Measurements from ENCODE around the gene MAP7. TPM values are rescaled to one million over a fixed set of nuclear protein-coding genes. Genes with fewer than 3 reads are reported as not detected.

Gene MAP7
- total and polyA plus RNA-seq, 10 donors: 0.67 to 4.9 (median 3.0) TPM

DNA sequence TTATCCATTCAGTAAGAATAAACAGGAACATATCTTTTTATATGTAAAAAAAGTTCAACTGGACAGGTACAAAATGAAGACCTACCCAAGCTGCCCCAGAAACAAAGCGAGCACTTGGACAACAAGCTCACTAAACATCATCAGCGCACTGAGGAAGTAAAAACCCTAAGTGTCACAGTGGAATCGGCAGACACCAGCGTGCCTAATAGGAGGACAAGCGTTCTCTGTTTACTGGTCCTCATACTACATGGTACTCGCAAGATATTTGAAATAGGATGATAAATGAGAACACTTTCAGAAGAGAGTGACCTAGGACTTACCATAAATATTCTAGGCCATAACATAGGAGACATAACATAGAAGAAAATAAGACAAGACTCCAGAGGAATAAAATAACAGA lies 18.2 kb downstream of the MAP7 start:
- intact Hi-C loops (cut with DNase I; ENCODE audit: low total_unique reads): no loop called here
- Histone ChIP-seq H3K4me3 (no peak overlapping the region), H3K9me3 (no peaks in the 10 kb centered on the region), H3K4me1 (peaks cover 0 to 4% (median under 1%) of the 10 kb centered on the region in 6 donors), H3K36me3 (no peaks in the 10 kb centered on the region), H3K27me3 (replicated peaks in 1 of 7) (no peaks in the 10 kb centered on the region), H3K27ac (no peak overlapping the region)
- TF ChIP-seq CTCF (IDR thresholded peaks at IDR 0.05 in 8 of 11, conservative IDR thresholded peaks at IDR 0.05 in 3 of 11) (no peak), POLR2AphosphoS5 (IDR thresholded peaks at IDR 0.05) (no peak), POLR2A (IDR thresholded peaks at IDR 0.05) (no peak)
- no peak for DNase-seq
- WGBS, 5 donors: 87 to 94% (median 90%) methylated on average over 6 of the region's 6 CpGs

GRCh38 chr6:136529710-136530109 lies 20.5 kb downstream of the MAP7 start:
- intact Hi-C loops (cut with DNase I; ENCODE audit: low total_unique reads): no loop called here
- WGBS, 5 donors: 86 to 97% (median 92%) methylated on average over 3 of the region's 3 CpGs
- Histone ChIP-seq H3K27me3 (replicated peaks in 1 of 7) (no peaks in the 10 kb centered on the region), H3K4me1 (peaks cover 0 to 24% (median 12%) of the 10 kb centered on the region in 6 donors), H3K27ac (no peak overlapping the region), H3K9me3 (no peaks in the 10 kb centered on the region), H3K36me3 (no peaks in the 10 kb centered on the region), H3K4me3 (no peak overlapping the region)
- no peak for DNase-seq
- TF ChIP-seq POLR2AphosphoS5 (IDR thresholded peaks at IDR 0.05) (no peak), CTCF (IDR thresholded peaks at IDR 0.05 in 8 of 11, conservative IDR thresholded peaks at IDR 0.05 in 3 of 11) (no peak), POLR2A (IDR thresholded peaks at IDR 0.05) (no peak)

- peaks cover 0 to 24% (median 12%) of the 10 kb centered on the region in 6 donors for H3K4me1 ChIP-seq
- H3K4me3 ChIP-seq: no peak overlapping the region
- no peak overlapping the region for H3K27ac ChIP-seq
- intact Hi-C loops (cut with DNase I; ENCODE audit: low total_unique reads): no loop called here
- H3K27me3 ChIP-seq (replicated peaks in 1 of 7): no peaks in the 10 kb centered on the region
- no peak for DNase-seq
- TF ChIP-seq CTCF (IDR thresholded peaks at IDR 0.05 in 8 of 11, conservative IDR thresholded peaks at IDR 0.05 in 3 of 11) (no peak), POLR2A (IDR thresholded peaks at IDR 0.05) (no peak), POLR2AphosphoS5 (IDR thresholded peaks at IDR 0.05) (no peak)
- H3K9me3 ChIP-seq: no peaks in the 10 kb centered on the region
- no peaks in the 10 kb centered on the region for H3K36me3 ChIP-seq
- 78 to 97% (median 82%) methylated on average over 1 of the region's 1 CpG for WGBS, 5 donors
Measured at GRCh38 chr6:136528477-136528876, 21.7 kb downstream of the MAP7 start.

- H3K36me3 ChIP-seq: no peaks in the 10 kb centered on the region
- peaks cover 0 to 24% (median 12%) of the 10 kb centered on the region in 6 donors for H3K4me1 ChIP-seq
- no peak overlapping the region for H3K4me3 ChIP-seq
- TF ChIP-seq POLR2AphosphoS5 (IDR thresholded peaks at IDR 0.05) (no peak), POLR2A (IDR thresholded peaks at IDR 0.05) (no peak), CTCF (IDR thresholded peaks at IDR 0.05 in 8 of 11, conservative IDR thresholded peaks at IDR 0.05 in 3 of 11) (no peak)
- H3K27me3 ChIP-seq (replicated peaks in 1 of 7): no peaks in the 10 kb centered on the region
- intact Hi-C loops (cut with DNase I; ENCODE audit: low total_unique reads): no loop called here
- DNase-seq: no peak
- H3K27ac ChIP-seq: no peak overlapping the region
- H3K9me3 ChIP-seq: no peaks in the 10 kb centered on the region
- WGBS, 5 donors: 69 to 83% (median 74%) methylated on average over 6 of the region's 6 CpGs
Measured at GRCh38 chr6:136527831-136528230, 22.4 kb downstream of the MAP7 start.
